Parathyroid adenoma (tissue), 2 donors: ENCODE results near the gene CREBZF.

Source experiments
- H2AFZ ChIP-seq: fragments of 300-600 bp; sonication (generic); one replicate; pipeline ENCODE4 v1.7.0; 2017; ENCODE audit warnings: antibody characterized with exemption, mild to moderate bottlenecking
- H3K27ac ChIP-seq: fragments of 300-600 bp; sonication (generic); one replicate; pipeline ENCODE4 v1.7.0; 2017
- H3K27me3 ChIP-seq: fragments of 300-600 bp; sonication (generic); one replicate; pipeline ENCODE4 v1.7.0; 2017; ENCODE audit warnings: low read length; ENCODE audit not compliant: control insufficient read depth, insufficient read depth
- H3K36me3 ChIP-seq: fragments of 300-600 bp; sonication (generic); one replicate; pipeline ENCODE4 v1.7.0; 2017; ENCODE audit warnings: low read length; ENCODE audit not compliant: control insufficient read depth, insufficient read depth
- H3K4me1 ChIP-seq: fragments of 300-600 bp; sonication (generic); one replicate; pipeline ENCODE4 v1.7.0; 2017; ENCODE audit warnings: control low read depth
- H3K4me2 ChIP-seq: fragments of 300-600 bp; sonication (generic); one replicate; pipeline ENCODE4 v1.7.0; 2017; ENCODE audit warnings: low read length
- H3K4me3 ChIP-seq: fragments of 300-600 bp; sonication (generic); one replicate; pipeline ENCODE4 v1.7.0; 2017; ENCODE audit warnings: low read depth, low read length
- H3K79me2 ChIP-seq: fragments of 300-600 bp; sonication (generic); one replicate; pipeline ENCODE4 v1.7.0; 2017; ENCODE audit warnings: control low read depth
- H3K9ac ChIP-seq: fragments of 300-600 bp; sonication (generic); one replicate; pipeline ENCODE4 v1.7.0; 2017; ENCODE audit warnings: mild to moderate bottlenecking
- H3K9me3 ChIP-seq: fragments of 300-600 bp; sonication (generic); one replicate; pipeline ENCODE4 v1.7.0; 2017; ENCODE audit warnings: low read length; ENCODE audit not compliant: control insufficient read depth
- CTCF ChIP-seq: fragments of 300-600 bp; sonication (generic); IDR thresholded peaks from one replicate; pipeline ENCODE4 v1.7.0; 2017; ENCODE audit warnings: antibody characterized with exemption, mild to moderate bottlenecking
- donor health status: primary hyperparathyroidism.

The CREBZF gene

DNA sequence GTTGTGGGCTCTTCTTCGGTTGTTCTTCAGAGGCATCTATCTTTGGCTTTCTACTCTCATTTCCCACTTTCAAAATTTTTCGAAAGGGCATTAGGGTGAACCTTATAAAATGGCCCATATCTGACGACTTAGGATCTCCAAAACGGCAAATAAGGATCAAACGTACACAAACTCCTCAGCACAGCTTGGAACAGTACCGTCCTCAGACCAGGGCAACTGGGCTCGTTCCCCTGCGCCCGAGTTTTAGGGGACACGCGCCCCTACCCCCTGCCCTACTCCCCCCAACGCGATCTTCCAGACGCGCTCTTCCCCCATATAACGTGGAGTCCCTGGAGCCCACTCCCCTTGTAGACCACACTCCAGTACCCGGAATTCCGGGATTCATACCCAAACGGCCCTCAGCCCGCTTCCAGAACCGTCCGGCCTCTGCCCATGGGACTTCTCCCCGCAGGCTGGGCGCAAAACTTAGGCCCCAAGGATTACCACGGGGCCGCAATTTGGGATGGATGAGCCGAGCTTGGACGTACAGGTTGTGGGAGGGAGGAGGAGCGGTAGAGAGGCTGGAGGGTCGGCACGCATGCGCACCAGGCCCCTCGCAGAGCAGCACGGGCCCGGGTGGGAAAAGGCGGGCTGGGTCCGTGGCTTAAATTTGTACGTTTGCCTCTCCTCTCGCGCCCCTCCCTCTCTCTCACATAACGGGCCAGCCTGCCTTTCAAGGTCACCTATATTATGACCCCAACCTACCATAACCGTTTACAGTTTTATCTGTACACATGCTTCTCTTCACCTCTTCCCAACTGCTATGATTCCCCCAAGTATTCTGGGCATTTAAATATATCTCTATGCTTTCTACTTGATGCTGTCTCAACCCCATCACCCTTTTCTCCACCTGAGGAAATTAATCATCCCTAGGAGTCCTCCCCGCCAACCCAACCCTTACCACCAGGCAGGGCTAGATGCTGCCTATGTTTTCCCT is 17.7 kb upstream of the CREBZF start:
- Histone ChIP-seq H2AFZ (peak overlapping the region; percentile 95), H3K4me2 (peak overlapping the region; percentile 31), H3K36me3 (no peaks in the 10 kb centered on the region), H3K9ac (no peak overlapping the region), H3K4me3 (peak overlapping the region; percentile 34), H3K4me1 (no peaks in the 10 kb centered on the region), H3K27me3 (no peaks in the 10 kb centered on the region), H3K9me3 (no peaks in the 10 kb centered on the region), H3K27ac (peak overlapping the region; percentile 39), H3K79me2 (no peaks in the 10 kb centered on the region)
- TF ChIP-seq CTCF, result no peak

DNA sequence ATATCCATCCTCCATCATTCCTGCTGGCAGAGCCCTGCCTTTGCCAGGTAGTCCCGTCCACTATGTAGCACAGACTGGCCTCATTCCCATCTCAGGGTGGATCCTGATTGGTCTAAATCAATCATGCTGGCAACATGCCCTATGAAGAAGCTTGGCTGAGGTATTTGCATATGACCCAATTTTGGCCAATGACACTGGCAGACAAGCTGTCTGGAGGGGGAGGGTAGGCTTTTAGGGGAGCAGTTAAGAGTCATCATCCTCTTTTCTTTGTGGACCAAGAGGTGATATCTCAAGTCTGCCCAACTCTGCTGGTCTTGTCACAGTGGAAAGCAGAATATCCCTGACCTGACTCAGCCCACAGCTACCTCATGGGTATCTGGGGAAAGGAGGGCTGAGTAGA is 16.0 kb upstream of the CREBZF start:
- H3K27me3 ChIP-seq, result no peaks in the 10 kb centered on the region
- H3K9ac ChIP-seq, result no peak overlapping the region
- no peaks in the 10 kb centered on the region for H3K4me1 ChIP-seq
- no peak overlapping the region for H3K27ac ChIP-seq
- no peaks in the 10 kb centered on the region for H3K9me3 ChIP-seq
- no peak overlapping the region for H3K4me2 ChIP-seq
- TF ChIP-seq CTCF, result no peak
- no peaks in the 10 kb centered on the region for H3K79me2 ChIP-seq
- H3K4me3 ChIP-seq, result no peak overlapping the region
- H2AFZ ChIP-seq, result no peak overlapping the region
- no peaks in the 10 kb centered on the region for H3K36me3 ChIP-seq

DNA sequence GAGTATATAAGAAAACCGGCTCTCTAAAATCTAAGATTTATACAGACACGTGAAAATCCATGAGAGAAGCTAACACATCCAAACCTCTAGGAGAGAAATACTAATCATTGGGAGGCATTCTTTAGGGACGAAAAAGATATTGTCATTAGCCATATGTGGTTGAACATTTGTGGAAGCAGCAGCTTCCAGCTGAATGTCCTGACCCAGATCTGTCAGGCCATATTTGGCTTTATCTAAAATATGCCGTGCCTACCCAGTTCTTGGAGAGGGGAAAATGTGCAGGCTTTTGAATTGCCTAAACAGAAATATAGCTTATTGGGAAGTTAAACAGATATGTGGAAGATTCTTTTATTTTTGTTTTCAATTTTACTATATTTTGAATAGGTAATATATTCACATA is 14.6 kb upstream of the CREBZF start:
- Histone ChIP-seq H3K36me3 (no peaks in the 10 kb centered on the region), H3K4me1 (no peaks in the 10 kb centered on the region), H3K27me3 (no peaks in the 10 kb centered on the region), H3K9me3 (no peaks in the 10 kb centered on the region), H3K4me3 (no peak overlapping the region), H3K79me2 (no peaks in the 10 kb centered on the region), H3K27ac (no peak overlapping the region), H2AFZ (no peak overlapping the region), H3K4me2 (no peak overlapping the region), H3K9ac (no peak overlapping the region)
- TF ChIP-seq CTCF, result no peak

GRCh38 chr11:85673393-85673792 is 8.5 kb upstream of the CREBZF start:
- H2AFZ ChIP-seq, result no peak overlapping the region
- no peak overlapping the region for H3K9ac ChIP-seq
- no peaks in the 10 kb centered on the region for H3K27me3 ChIP-seq
- H3K27ac ChIP-seq, result no peak overlapping the region
- no peaks in the 10 kb centered on the region for H3K79me2 ChIP-seq
- no peak overlapping the region for H3K4me3 ChIP-seq
- no peak overlapping the region for H3K4me2 ChIP-seq
- no peaks in the 10 kb centered on the region for H3K36me3 ChIP-seq
- H3K4me1 ChIP-seq, result no peaks in the 10 kb centered on the region
- TF ChIP-seq CTCF, result no peak
- no peaks in the 10 kb centered on the region for H3K9me3 ChIP-seq
